GM12875 (cell line): ENCODE results near the gene MOB3C.
A peak's percentile ranks its signal among the peaks of the same experiment; 100 is the strongest.
"Not testable (repeated sequence)": the region's sequence is repeated elsewhere in the genome, so short reads cannot be mapped to it uniquely, and the experiment has no call there.

Experiments used
- H3K4me3 ChIP-seq: one replicate; pipeline ENCODE4 v1.5.1; 2011; ENCODE audit warnings: low read depth, low read length, control low read depth
- TF ChIP-seq, protein P1 (sequence below): IDR thresholded peaks from 2 replicates; pipeline ENCODE4 v1.5.1; 2011; ENCODE audit warnings: low read depth, mild to moderate bottlenecking, control low read depth, inconsistent platforms, low read length, moderate library complexity, borderline replicate concordance; ENCODE audit not compliant: insufficient read depth

MOB3C gene

DNA sequence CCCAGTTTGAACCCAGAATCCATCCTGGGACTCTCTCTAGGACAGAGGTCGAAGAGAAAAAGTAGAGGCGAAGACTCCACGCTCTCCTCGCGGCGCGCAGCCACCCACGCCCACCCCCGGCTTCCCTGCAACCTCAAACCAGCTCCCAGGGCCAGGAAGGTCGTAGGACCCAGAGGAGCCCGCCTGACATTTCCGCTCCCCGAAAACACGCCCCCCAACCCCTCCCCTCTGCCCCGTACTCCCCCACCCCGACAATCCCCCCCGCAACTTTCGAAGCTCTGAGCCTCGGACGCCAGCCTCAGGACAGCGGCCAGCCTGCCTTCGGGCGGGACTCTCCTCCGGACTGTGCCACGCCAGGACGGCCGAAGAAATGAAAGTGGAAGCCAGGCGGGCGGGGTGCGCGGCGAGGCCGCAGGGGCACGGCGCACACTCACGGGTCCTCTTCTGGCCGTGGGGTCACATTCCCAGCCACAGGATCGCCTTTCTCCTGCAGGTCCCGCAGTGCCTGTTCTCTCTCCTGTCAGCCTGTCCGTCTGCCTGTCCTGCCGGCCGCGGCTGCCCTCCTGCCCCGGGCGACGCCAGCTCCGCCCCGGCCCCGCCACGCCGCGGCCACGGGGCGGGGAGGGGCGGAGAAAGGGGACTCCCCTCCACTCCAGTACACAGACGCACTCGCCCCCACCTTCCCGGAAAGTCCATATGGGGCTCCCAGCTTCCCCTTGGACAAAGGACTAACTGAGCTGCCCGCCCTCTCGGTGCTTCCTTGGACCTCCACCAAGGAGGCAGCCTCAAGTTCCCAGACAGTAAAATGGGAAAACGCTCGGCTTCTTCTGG, at the start of gene MOB3C:
Gene MOB3C, minus strand, starts transcription at position 535 of the 831 bp plus-strand sequence. CDS start 3,490 bp downstream, outside the sequence.
- H3K4me3 ChIP-seq, result peak within 1 kb of the TSS; percentile 81
- TF ChIP-seq, protein P1, sequence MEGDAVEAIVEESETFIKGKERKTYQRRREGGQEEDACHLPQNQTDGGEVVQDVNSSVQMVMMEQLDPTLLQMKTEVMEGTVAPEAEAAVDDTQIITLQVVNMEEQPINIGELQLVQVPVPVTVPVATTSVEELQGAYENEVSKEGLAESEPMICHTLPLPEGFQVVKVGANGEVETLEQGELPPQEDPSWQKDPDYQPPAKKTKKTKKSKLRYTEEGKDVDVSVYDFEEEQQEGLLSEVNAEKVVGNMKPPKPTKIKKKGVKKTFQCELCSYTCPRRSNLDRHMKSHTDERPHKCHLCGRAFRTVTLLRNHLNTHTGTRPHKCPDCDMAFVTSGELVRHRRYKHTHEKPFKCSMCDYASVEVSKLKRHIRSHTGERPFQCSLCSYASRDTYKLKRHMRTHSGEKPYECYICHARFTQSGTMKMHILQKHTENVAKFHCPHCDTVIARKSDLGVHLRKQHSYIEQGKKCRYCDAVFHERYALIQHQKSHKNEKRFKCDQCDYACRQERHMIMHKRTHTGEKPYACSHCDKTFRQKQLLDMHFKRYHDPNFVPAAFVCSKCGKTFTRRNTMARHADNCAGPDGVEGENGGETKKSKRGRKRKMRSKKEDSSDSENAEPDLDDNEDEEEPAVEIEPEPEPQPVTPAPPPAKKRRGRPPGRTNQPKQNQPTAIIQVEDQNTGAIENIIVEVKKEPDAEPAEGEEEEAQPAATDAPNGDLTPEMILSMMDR, result no peak

GRCh38 chr1:46665983-46666382, 49.4 kb upstream of the MOB3C start:
- no peak overlapping the region for H3K4me3 ChIP-seq
- TF ChIP-seq, protein P1, result no peak

- H3K4me3 ChIP-seq, result not testable (repeated sequence)
Measured at GRCh38 chr1:46662919-46663318, 46.3 kb upstream of the MOB3C start.

DNA sequence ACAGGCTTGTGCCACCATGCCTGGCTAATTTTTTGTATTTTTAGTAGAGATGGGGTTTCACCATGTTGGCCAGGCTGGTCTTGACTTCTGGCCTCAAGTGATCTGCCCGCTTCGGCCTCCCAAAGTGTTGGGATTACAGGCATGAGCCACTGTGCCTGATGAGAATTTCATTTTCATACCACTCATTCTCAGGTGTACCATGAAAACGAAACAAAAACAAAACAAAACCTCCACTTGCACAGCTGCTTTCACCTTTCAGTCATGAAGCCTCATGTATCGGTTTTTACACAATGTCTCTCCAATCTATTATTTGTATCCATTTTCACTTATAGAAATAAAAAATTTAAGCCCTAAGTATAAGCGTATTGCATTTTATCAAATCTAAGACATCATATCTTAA, 43.5 kb upstream of the MOB3C start:
- not testable (repeated sequence) for H3K4me3 ChIP-seq

DNA sequence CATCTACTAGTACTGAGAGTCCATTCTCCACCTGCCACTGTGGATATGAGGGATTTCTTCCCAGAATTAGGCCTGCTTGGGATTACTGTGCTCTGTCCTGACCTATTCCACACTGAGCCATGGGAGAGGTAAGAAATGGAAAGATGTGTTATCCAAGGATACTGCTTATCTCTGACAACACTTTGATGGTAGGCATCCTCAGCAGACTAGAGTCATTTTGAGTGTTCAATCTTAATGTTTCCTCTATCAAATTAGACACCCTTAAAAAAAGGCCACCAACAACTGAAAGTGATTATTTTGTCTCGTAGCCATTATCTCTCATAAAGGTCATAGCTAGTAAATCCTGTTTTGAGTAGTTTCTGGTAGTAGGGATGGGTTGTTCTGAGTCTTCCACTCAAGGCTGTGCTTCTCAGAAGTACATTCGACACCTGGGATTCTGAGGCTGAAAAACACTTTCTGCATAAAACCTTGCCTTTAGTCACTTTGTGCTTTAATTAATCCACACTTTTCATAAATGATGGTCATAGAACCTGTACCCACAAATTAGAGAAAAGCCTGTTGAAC, 42.8 kb upstream of the MOB3C start:
- H3K4me3 ChIP-seq, result no peak overlapping the region
- TF ChIP-seq, protein P1, result no peak

DNA sequence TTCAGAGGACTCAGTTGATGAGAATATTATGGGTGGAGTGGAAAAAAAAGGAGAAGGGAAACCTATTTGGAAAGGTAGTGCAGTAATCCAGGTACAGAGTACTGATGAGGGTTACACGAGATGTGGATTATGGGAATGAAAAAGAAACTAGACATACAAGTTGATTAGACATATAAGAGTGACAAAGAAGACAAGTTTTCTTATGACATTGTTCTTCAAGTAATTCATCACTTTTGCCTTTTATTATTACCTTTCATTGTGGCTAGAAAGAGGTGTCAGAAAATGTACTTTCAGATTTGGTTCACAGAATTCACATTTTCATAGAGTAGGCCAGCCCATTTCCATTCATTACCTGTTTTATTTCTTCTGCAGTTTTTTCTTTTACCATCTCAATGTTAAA, 41.2 kb upstream of the MOB3C start:
- TF ChIP-seq, protein P1, result no peak
- no peak overlapping the region for H3K4me3 ChIP-seq

DNA sequence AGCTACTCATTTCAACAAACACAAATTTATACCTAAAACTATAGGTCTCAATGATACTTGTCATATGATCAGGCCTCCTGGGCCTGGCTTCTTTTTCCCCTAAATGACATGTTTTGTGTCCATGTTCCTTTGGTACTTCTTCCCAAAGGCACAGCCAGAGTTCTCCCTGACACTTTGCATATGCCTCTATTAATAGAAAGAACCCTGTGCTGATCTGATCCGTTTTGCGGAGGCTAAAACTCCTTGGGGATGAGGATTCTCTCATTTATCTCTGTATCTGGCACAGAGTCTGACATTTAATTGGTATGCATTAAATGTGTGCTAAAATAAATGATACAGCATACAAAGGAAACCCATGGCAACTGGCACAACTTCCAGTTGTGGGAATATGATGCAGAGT, 40.0 kb upstream of the MOB3C start:
- H3K4me3 ChIP-seq, result no peak overlapping the region
- TF ChIP-seq, protein P1, result no peak

DNA sequence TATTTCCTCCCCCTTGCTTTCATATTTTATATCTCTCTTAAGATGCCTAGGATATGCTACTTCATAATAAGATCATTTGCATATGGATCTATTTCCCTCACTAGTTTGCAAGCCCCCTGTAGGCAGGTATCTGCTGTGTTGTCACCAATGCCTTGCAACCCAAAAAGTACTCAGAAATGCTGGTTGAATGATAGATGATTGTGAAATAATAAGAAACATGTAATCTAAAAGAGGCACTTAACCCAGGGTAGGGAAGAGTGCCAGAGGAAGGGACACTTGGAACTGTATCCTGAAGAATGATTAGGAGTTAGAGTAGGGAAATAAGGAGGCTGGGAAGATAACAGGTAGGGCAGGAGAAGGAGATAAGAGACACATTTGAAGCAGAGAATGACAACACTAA, 39.2 kb upstream of the MOB3C start:
- TF ChIP-seq, protein P1, result no peak
- no peak overlapping the region for H3K4me3 ChIP-seq

DNA sequence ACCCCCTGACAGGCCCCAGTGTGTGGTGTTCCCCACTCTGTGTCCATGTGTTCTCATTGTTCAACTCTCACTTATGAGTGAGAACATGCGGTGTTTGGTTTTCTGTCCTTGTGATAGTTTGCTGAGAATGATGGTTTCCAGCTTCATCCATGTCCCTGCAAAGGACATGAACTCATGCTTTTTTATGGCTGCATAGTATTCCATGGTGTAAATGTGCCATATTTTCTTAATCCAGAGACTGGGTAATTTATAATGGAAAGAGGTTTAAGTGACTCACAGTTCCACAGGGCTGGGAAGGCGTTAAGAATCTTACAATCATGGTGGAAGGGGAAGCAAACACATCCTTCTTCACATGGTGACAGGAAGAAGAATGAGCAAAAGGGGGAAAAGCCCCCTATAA, 38.1 kb upstream of the MOB3C start:
- H3K4me3 ChIP-seq, result not testable (repeated sequence)
